Measurements from ENCODE around the gene KCNG2. TPM values are rescaled to one million over a fixed set of nuclear protein-coding genes. Genes with fewer than 3 reads are reported as not detected.

Gene KCNG2
- total RNA-seq, 8 experiments from 2014 or later = 0.16 to 0.76 (median 0.19) TPM; not detected in 2

DNA sequence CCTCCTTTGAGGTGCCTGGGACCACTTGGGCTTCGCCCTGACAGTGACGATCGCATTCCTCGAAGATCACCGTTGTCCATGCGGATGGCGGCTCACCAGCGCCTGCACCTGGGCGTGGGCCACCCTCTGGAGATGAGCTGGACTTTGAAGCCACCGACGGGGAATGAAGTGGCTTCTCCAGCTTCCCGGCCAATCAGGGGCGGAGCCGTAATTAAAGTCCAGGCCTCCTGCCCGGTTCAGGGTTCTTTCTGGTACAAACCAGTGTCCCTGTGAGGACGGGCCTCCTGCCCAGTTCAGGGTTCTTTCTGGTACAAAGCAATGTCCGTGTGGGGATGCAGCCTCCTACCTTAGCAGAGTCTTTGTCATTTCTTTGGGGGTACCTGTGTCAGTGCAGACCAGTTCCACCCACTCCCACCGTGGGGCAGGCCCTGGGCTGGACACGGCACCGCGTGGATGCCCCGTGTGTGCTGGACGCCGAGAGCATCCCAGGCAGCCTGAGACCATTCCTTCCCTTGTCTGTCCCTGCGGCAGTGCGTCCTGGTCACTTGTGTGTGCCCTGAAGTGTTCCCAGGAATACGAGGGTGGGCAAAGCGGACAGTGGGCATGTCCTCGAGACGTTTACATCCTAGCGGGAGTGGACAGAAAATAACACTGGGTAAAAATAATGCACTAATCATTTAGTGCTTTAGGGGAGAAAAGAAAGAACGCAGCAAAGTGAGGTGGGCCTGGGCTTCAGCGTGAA, 55.0 kb downstream of the KCNG2 start:
- Histone ChIP-seq H3K27ac (no peak overlapping the region), H3K4me3 (no peak overlapping the region), H3K4me1 (replicated peaks in 1 of 2) (peaks cover 0 to 6% of the 10 kb centered on the region in 2 donors)
- in situ Hi-C loops (cut with MboI; ENCODE audit: low pct_unique_long_range_greater_than_20kb in 2 of 9, low sequenced_read_pairs in 9 of 9, unreplicated experiment in 9 of 9) = no loop called here
- ATAC-seq (replicated peaks in 6 of 8) = no peak
- 20 to 100% (median 82%) methylated on average over 1 to 15 of the region's 33 CpGs for WGBS, 10 experiments

DNA sequence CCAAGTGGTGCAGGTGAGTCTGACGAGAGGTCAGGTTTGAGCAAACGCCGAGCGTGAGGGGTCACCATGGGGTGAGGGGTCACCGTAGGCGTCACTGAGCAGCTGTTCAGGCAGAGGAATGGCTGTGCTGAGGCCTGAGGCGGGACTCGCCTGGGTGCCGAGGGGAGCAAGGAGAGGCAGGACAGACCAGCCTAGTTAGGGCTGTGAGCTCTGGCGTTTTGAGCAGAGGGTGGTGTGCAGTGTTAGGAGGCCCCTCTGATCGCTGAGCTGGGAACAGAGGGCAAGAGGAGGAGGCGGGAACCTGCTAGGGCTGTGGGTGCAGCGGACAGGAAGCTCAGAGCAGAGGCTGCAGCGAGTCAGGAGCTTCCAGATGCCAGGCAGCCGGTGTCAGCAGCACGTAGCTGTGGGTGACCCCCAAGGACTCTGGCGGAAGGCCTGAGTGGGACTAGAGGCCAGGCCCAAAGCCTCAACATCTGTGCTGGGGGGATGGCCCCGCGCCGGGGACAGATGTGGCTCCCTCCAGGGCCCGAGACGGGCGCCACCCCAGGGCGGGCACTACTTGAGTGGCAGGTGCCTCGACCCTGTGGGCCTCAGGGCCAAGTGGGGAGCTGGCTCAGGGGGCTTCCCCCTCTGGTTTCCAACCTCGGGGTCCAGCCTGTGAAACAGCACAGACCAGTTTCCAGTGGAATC, 55.7 kb downstream of the KCNG2 start:
- in situ Hi-C loops (cut with MboI; ENCODE audit: low pct_unique_long_range_greater_than_20kb in 2 of 9, low sequenced_read_pairs in 9 of 9, unreplicated experiment in 9 of 9) = no loop called here
- Histone ChIP-seq H3K27ac (no peak overlapping the region), H3K4me3 (no peak overlapping the region), H3K4me1 (replicated peaks in 1 of 2) (peaks cover 0 to 6% of the 10 kb centered on the region in 2 donors)
- 38 to 100% (median 72%) methylated on average over 2 to 11 of the region's 26 CpGs; no CpG with 5 or more reads in 2 of the 10 experiments for WGBS, 10 experiments
- ATAC-seq (replicated peaks in 6 of 8) = no peak

DNA sequence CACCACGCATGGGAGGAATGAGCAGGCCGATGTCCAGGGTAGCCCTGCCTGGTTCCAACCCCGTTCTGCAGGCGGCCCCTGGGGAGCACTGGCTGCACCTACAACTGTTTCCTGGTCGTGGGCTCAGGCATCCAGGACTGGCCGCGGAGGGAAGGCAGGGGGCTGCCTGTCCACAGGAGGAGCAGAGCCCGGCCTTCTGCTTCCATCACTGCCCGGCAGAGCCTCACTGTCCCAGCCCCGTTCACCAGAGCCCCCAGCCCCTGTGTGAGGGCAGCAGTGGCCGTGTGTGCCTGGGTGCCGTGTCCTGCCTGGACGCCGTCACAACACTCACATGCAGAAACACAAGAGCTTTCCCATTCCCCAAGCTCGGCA, 56.2 kb downstream of the KCNG2 start:
- H3K27ac ChIP-seq = no peak overlapping the region
- no peak overlapping the region for H3K4me3 ChIP-seq
- ATAC-seq (replicated peaks in 6 of 8) = no peak
- H3K4me1 ChIP-seq (replicated peaks in 1 of 2) = peaks cover 0 to 6% of the 10 kb centered on the region in 2 donors
- WGBS, 10 experiments = 40 to 100% (median 75%) methylated on average over 1 to 9 of the region's 15 CpGs; no CpG with 5 or more reads in 3 of the 10 experiments
- in situ Hi-C loops (cut with MboI; ENCODE audit: low pct_unique_long_range_greater_than_20kb in 2 of 9, low sequenced_read_pairs in 9 of 9, unreplicated experiment in 9 of 9) = no loop called here

DNA sequence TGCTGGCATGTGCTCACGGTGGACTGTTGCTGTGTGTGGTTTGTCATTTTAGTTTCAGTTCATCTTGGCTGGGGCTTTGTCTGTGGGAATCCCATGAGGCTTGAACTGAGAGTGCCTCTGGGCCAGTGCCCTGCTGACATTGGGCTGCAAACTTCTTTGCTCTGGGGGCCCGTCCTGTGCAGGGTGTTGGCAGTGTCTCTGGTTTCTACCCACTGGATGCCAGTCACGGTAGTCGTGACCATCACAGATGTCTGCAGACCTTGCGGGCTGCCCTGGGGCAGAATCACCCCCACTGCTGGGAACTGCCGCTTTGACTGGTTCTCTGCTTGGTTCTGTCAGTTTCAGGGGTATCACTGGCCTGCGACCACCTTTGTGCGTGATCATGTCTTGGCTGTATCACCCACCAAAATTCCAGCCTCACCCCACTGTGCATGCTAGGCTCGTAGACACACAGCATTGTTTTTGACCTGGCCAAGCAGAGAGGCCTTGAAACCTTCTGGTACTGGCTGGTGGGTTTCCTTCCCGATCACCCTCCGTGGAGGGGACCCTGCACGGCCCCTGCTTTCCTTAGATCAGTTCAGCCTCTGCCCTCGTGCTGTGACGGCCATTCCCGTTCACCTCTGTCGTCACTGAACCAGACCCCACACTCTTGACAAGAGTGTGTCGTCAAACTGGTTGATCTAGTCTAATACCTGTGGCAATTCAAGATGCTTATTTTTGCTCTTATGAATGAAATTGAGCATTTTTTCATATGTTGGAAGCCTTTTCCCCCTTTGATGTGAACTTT, 57.6 kb downstream of the KCNG2 start:
- 29 to 100% (median 70%) methylated on average over 1 to 10 of the region's 17 CpGs; no CpG with 5 or more reads in 1 of the 10 experiments for WGBS, 10 experiments
- peaks cover 0 to 6% of the 10 kb centered on the region in 2 donors for H3K4me1 ChIP-seq (replicated peaks in 1 of 2)
- in situ Hi-C loops (cut with MboI; ENCODE audit: low pct_unique_long_range_greater_than_20kb in 2 of 9, low sequenced_read_pairs in 9 of 9, unreplicated experiment in 9 of 9) = no loop called here
- no peak for ATAC-seq (replicated peaks in 6 of 8)
- no peak overlapping the region for H3K27ac ChIP-seq
- no peak overlapping the region for H3K4me3 ChIP-seq

DNA sequence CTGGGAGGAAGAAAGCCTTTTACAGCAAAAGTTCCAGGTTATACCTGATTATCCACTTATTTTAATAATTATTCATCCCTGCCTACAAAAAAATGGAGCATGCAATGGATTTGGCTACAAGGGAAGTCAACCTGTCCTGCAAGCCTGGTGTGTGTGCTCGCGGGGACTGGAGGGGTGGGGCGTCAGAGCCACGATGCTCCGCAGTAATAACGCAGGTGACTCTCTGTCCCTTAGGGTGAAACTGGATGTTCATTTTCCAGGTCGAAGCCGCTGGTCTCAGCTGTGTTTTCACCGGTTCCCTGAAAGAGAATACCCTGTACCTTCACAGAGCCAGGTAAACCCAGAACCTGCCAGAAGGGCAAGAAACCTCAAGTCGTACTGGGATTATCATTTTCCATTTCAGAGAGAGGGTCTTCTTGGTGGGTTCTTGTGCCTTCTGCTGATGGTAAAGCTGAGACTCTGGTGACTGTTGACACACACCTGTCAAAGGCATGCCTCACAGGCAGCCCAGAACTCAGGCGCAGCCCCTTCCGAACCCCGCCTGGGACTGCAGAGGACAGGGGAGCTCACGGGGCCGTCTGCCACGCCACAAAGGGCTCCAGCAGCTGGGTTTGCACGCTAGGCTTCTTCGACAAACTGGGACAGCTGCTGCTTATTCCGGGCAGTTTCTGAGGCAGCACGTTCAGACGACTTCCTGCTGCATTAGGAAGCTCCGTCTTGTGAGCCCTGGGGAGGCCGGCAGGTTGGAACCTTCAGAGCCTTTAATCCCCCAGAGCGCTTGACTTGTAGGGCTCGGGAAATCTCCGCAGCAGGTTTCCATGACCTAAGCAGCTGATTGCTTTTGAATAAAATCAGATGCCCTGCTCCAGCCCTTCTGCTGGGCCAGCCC, 58.6 kb downstream of the KCNG2 start:
- WGBS, 10 experiments = 7 to 100% (median 65%) methylated on average over 1 to 11 of the region's 26 CpGs; no CpG with 5 or more reads in 1 of the 10 experiments

DNA sequence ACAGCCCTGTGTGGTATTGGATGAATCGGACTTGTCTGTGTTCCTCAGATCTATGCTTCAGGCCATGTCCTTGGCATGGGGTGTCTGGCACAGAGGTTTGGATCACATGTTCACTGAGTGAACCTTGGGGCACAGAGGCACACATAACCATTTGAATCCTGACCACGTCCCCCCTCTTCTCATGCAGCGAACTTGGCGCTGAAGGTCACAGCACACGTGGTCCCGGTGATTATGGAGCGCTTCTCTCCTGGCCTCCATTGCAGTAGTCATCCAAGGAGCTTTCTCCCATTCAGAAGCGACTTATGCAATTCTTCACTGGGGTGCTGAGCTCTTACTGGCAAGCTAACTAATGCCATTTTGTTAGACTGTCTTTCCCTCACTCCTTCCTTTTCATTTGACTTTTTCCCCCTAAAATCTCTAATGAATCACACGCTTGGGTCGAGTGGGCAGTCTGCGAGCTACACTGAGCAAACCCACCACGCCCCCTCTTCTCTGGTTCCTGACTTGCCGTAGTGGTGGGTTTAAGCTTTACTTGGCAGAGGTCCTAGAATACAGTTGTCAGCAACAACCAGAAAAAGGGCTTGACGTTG, 59.4 kb downstream of the KCNG2 start:
- H3K4me3 ChIP-seq = no peak overlapping the region
- peaks cover 0 to 6% of the 10 kb centered on the region in 2 donors for H3K4me1 ChIP-seq (replicated peaks in 1 of 2)
- ATAC-seq (replicated peaks in 6 of 8) = peak in 6 of 8 experiments; percentile 42 to 85 (median 78)
- in situ Hi-C loops (cut with MboI; ENCODE audit: low pct_unique_long_range_greater_than_20kb in 2 of 9, low sequenced_read_pairs in 9 of 9, unreplicated experiment in 9 of 9) = no loop called here
- 0 to 100% (median 32%) methylated on average over 1 to 5 of the region's 14 CpGs; no CpG with 5 or more reads in 2 of the 10 experiments for WGBS, 10 experiments
- H3K27ac ChIP-seq = no peak overlapping the region

More for the DNA sequence above, 58.6 kb downstream of the KCNG2 start:
- Histone ChIP-seq H3K27ac (no peak overlapping the region), H3K4me3 (no peak overlapping the region), H3K4me1 (replicated peaks in 1 of 2) (peaks cover 0 to 6% of the 10 kb centered on the region in 2 donors)
- in situ Hi-C loops (cut with MboI; ENCODE audit: low pct_unique_long_range_greater_than_20kb in 2 of 9, low sequenced_read_pairs in 9 of 9, unreplicated experiment in 9 of 9) = no loop called here
- ATAC-seq (replicated peaks in 6 of 8) = peak in 5 of 8 experiments; percentile 53 to 86 (median 65)

DNA sequence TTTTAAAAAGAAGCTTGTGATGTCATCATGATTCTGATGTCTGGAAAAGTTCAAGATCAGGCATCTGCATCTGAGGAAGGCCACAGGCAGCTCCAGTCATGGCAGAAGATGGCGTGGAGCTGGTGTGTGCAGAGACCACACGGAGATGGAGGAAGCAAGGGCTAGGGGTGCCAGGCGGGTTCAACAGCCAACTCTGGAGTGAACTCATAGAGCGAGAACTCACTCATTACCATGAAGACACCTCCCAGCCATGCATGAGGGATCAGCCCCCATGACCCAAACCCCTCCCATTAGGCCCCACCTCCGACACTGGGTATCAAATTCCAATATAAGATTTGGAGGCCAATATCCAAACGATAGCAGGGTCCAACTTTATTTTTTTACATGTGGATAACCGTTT, 61.6 kb downstream of the KCNG2 start:
- ATAC-seq (replicated peaks in 6 of 8) = no peak
- Histone ChIP-seq H3K27ac (no peak overlapping the region), H3K4me1 (replicated peaks in 1 of 2) (peaks cover 0 to 6% of the 10 kb centered on the region in 2 donors), H3K4me3 (no peak overlapping the region)
- in situ Hi-C loops (cut with MboI; ENCODE audit: low pct_unique_long_range_greater_than_20kb in 2 of 9, low sequenced_read_pairs in 9 of 9, unreplicated experiment in 9 of 9) = no loop called here
- 18 to 100% (median 78%) methylated on average over 1 to 7 of the region's 7 CpGs; no CpG with 5 or more reads in 1 of the 10 experiments for WGBS, 10 experiments

DNA sequence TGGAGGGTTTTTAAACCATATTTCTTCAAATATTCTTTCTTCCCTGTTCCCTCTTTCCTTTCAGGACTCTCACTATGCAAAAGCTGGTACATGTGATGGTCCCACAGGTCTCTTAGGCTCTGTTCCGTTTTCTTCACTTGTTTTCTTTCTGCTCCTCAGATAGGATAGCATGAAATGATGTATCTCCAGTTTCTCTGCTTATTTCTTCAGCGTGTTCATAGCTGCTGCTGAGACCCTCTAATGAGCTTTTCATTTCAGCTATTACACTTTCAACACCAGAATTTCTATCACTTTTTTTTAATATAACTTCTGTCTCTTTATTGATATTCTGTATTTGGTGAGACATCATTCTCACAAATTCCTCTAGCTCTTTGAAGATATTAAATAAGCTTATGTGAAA, 63.9 kb downstream of the KCNG2 start:
- Histone ChIP-seq H3K4me3 (no peak overlapping the region), H3K27ac (no peak overlapping the region), H3K4me1 (replicated peaks in 1 of 2) (peaks cover 0 to 2% of the 10 kb centered on the region in 2 donors)
- ATAC-seq (replicated peaks in 6 of 8) = no peak
- in situ Hi-C loops (cut with MboI; ENCODE audit: low pct_unique_long_range_greater_than_20kb in 2 of 9, low sequenced_read_pairs in 9 of 9, unreplicated experiment in 9 of 9) = no loop called here
- WGBS, 10 experiments = 7 to 82% (median 56%) methylated on average over 1 to 2 of the region's 2 CpGs

DNA sequence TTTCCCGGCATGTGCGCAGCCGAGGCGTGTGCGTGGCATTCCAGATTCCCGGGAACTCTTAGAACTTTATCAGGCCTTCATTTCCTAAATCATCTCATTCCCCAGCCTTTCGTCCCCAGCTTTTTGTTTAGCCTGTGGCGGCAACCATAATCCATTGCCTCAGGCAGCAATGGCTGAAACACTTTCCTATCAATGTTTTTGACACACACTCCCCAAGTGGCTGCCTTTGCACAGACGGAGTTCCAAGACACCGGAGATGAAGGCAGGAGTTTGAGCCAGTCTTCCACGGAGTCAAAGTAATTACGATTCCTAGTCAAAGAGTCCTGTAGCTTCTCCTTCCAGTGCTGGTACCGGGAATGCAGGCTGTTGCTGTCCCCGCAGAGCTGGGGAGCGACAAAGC, 64.8 kb downstream of the KCNG2 start:
- 47 to 93% (median 86%) methylated on average over 3 to 13 of the region's 15 CpGs; no CpG with 5 or more reads in 5 of the 10 experiments for WGBS, 10 experiments
- Histone ChIP-seq H3K27ac (no peak overlapping the region), H3K4me3 (no peak overlapping the region), H3K4me1 (replicated peaks in 1 of 2) (no peaks in the 10 kb centered on the region)
- in situ Hi-C loops (cut with MboI; ENCODE audit: low pct_unique_long_range_greater_than_20kb in 2 of 9, low sequenced_read_pairs in 9 of 9, unreplicated experiment in 9 of 9) = no loop called here
- ATAC-seq (replicated peaks in 6 of 8) = no peak

DNA sequence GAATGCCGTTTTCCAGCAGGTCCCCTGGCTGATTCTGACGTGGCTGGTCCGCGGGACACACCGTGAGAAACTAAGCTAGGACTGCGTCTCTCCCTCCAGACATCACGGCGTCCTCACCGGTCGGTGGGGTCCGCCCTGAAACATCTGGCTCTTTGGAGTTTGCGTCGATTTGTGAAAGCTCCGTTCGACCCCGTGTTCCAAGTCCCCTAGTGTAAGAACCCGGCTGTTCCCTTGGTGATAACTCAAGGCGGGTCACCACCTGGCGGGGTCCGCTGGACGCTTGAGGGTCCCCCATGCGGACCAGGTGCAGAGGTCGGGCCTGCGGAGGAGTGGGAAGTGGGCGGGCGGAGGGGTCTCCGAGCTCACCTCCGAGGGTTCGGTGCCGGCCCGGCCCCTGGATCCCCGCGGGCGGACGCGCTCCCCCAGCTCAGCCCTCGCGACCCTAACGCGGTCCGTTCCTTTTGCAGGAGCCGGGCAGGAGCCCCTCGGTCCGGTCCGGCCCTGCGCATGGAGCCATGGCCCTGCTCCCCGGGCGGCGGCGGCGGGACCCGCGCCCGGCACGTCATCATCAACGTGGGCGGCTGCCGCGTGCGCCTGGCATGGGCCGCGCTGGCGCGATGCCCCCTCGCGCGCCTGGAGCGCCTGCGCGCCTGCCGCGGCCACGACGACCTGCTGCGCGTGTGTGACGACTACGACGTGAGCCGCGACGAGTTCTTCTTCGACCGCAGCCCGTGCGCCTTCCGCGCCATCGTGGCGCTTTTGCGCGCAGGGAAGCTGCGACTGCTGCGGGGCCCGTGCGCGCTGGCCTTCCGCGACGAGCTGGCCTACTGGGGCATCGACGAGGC, 65.6 kb downstream of the KCNG2 start:
- 20 to 98% (median 77%) methylated on average over 1 to 28 of the region's 102 CpGs; no CpG with 5 or more reads in 2 of the 10 experiments for WGBS, 10 experiments
- Histone ChIP-seq H3K4me1 (replicated peaks in 1 of 2) (no peaks in the 10 kb centered on the region), H3K4me3 (no peak overlapping the region), H3K27ac (no peak overlapping the region)
- ATAC-seq (replicated peaks in 6 of 8) = no peak
- in situ Hi-C loops (cut with MboI; ENCODE audit: low pct_unique_long_range_greater_than_20kb in 2 of 9, low sequenced_read_pairs in 9 of 9, unreplicated experiment in 9 of 9) = no loop called here

DNA sequence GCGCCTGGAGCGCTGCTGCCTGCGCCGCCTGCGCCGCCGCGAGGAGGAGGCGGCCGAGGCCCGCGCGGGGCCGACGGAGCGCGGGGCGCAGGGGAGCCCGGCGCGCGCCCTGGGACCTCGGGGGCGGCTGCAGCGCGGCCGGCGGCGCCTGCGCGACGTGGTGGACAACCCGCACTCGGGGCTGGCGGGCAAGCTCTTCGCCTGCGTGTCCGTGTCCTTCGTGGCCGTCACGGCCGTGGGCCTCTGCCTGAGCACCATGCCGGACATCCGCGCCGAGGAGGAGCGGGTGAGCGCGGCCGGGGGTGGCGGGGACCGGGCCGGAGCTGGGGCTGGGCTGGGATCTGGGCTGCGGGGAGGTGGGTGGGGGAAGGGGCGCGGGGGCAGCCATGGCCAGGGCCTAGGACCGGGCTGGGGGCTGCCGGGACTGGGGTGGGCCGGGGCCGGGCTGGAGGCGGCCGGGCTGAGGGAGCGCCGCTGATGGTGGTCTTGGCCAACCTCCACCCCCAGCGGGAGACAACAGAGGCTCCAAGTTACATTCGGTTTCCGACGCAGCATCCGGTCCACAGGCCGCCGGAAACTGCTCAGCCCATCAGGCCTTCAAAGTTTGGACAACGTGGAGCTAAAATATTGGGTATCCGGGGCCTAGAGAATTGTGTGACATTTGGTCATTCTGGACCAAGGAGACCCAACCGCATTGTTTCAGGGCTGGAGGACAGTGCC, 66.4 kb downstream of the KCNG2 start:
- H3K4me1 ChIP-seq (replicated peaks in 1 of 2) = no peaks in the 10 kb centered on the region
- in situ Hi-C loops (cut with MboI; ENCODE audit: low pct_unique_long_range_greater_than_20kb in 2 of 9, low sequenced_read_pairs in 9 of 9, unreplicated experiment in 9 of 9) = no loop called here
- H3K4me3 ChIP-seq = no peak overlapping the region
- 67 to 100% (median 93%) methylated on average over 1 to 21 of the region's 74 CpGs; no CpG with 5 or more reads in 5 of the 10 experiments for WGBS, 10 experiments
- H3K27ac ChIP-seq = no peak overlapping the region
- ATAC-seq (replicated peaks in 6 of 8) = no peak
